Hematopoietic multipotent progenitor cell treated with erythropoietin and hydrocortisone succinate and interleukin-3 and kit ligand, for 6 days (in vitro differentiated cells): ENCODE results near the gene USHBP1.

Source experiments
- DNase-seq: peaks from one replicate; pipeline ENCODE4 v3.0.0-alpha.2; 2015

Gene USHBP1

GRCh38 chr19:17237747-17238706 is 26.5 kb downstream of the USHBP1 start:
- DNase-seq: no peak

DNA sequence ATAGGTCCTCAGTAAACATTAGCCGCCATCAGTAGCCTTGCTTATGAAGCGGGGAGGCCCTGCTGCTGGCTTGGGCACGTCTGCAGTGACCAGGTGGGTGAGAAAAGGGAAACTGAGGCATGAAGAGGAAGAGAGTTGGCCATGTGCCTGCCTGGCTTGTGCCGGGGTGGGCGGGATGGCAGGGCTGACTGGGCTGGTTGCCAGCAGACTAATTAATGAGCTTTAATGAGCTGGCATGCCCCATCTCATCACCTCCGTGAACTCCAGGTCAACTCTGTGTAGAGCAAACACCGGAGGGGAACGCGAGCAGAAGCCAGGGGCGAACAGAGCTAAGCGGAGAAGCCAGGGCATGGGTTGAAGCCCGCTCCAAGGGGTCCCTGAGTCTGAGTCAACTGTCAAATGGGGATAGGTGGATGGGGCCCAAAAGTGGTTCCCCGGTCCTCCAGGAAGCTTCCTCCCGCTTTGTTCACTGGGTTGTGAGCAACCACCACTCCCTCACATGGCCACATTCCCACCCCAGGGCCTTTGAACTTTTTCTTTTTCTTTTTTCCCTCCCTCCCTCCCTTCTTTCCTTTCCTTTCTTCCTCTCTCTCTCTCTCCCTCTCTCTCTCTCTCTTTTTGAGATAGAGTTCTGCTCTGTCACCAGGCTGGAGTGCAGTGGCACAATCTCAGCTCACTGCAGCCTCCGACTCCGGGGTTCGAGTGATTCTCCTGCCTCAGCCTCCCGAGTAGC is 27.6 kb downstream of the USHBP1 start:
- DNase-seq: peak; percentile 72

- peak; percentile 70 for DNase-seq
Measured at GRCh38 chr19:17235971-17236777, 28.4 kb downstream of the USHBP1 start.

DNA sequence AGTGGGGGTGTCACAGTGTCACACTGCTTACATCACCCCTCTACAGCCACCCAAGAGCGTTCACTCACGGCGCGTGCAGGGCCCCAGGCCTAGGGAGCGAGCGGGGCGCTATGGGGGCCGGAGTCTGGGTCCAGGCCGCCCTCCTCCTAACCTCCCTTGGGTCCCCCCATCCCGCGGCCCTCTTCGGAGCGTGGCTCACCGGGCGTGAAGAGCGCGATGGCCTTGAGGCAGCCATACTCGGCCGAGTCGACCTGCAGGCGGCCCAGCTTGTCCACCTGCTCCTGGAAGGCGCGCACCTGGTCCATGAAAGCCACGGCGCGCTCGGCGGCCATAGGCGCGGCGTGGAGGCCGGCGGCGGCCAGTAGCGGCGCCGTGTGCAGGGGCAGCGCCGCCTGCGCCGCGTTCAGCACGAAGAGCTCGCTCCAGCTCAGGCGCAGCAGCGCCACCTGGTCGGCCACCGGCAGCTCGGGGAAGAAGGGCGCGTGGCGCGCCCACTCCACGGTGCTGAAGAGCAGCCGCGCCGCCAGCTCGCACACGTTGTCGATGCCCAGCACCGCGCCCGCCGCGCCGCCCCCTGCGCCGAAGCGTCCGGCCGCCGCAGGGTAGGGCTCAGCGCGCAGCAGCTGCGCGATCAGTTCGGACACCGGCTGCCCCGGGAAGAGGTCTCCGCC is 29.1 kb downstream of the USHBP1 start:
- DNase-seq: peak; percentile 83

DNA sequence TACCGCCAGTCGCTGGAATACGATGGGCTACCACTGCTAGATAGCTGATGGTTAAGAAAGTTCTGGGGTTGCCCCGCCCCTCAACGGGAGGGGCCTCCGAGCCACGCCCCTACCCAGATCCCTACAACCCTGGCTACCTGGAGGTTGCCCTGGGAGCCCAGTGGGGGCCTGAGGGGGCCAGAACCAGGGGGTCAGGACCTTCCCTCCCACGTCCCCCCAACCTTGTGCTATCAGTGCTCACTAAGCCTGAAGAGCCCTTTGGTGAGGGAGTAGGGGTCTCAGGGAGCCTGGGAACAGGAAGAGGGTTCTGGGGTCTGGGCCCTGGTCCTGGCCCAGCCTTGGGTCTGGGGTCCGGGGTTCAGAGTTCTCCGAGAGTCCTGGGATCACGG is 29.6 kb downstream of the USHBP1 start:
- DNase-seq: peak; percentile 90

DNA sequence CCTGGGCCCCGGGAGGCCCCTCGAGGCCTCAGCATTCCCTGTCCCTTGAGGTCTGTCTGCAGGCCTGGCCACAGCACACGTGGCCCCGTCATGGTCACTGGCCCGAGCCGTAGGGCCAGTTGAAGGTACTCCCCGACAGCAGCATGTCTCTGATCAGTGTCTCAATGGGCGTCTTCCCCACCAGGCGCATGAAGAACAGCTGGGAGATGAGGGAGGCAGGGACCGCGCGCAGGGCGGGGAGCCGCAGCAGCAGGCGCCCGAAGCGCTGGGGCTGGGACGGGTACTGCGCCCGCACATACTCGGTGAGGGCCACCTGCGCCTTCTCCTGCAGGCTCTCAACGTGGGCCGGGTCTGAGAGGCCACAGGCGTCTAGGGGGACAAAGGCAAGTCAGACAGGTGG is 32.3 kb downstream of the USHBP1 start:
- no peak for DNase-seq

- DNase-seq: no peak
Measured at GRCh38 chr19:17229890-17230289, 34.7 kb downstream of the USHBP1 start.

DNA sequence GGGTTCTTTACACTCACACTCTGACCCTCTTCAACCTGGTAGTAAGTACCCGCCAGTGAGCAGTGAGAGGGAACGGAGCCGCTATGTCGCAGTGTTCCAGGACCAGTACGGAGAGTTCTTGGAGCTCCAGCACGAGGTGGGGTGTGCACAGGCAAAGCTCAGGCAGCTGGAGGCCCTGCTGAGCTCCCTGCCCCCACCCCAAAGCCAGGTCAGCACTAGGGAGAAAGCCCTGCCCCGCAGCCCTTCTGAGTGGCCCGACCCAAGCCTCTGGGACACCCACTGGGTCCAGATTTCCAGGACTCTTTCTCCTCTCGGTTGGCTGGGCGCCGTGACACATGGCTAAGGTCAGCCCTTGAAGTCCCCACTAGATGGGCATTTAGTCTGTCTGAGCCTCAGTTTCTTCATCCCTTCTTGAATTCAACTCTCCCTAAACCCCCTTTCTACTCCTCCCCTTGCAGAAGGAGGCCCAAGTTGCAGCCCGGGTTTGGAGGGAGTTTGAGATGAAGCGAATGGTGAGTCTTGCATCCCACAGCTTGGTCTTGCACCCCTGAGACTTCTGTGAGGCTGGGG is 36.7 kb downstream of the USHBP1 start:
- no peak for DNase-seq

DNA sequence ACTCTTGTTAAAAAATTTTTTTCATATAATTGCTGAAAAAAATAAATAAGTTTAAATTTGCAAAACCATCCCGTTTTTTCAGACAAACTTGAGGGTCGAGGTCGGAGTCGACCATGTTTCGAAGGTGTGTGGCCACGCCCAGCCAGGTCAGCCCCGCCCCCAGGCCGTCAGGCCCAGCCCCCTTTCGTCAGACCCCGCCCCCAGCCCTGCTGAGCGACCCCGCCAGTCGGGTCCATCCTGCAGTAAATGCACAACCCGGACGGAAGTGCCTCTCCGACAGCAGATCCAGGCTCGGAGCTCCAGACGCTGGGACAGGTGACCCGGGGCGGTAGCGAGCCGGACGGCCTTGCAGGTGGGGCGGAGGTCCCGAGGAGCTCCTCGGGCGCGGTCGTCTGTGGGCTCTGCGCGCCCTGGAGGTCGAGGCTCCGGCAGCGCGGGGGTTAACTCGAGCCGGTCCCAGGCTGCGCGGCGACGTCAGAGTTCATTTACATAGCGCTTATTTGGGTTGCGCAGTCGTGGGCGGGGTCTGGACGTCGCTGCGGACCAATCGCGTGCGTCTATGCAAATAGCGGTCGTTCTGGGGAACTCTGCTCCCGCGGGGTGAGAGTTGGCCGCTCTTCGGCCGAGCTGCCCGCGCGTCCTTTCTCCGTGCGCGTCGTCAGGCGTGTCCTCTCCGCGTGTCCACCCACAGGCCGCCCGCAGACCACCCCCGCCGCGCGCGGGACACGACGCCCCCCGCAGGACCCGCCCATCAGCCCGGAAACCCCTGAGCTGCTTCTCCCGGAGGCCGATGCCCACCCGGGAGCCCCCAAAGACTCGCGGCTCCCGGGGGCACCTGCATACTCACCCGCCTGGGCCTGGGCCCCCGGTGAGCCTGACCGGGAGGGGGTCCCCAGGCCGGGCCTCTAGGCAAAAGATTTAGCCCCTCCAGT is 38.3 kb downstream of the USHBP1 start, which contains the start of gene OCEL1:
Gene OCEL1, plus strand, starts transcription at position 225 of the 932 bp plus-strand sequence. Its CDS starts 22 bp downstream, at position 247.
- DNase-seq: peak; percentile 100

DNA sequence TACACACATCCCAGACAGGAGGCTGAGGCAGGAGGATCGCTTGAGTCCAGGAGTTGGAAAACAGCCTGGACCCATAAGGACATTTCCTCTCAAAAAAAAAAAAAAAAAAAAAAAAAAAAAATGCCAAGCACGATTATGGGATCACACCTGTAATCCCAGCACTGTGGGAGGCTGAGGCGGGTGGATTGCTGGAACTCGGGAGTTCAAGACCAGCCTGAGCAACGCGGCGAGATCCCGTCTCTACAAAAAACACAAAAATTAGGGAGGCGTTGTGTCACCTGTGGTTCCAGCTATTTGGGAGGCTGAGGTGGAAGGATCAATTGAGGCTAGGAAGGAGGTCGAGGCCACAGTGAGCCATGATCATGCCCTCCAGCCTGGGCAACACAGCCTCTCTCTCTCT is 39.5 kb downstream of the USHBP1 start:
- no peak for DNase-seq

- DNase-seq: peak; percentile 89
Measured at GRCh38 chr19:17220207-17220758, 44.3 kb downstream of the USHBP1 start.

GRCh38 chr19:17219286-17219685 is 45.3 kb downstream of the USHBP1 start:
- DNase-seq: no peak

- no peak for DNase-seq
Measured at GRCh38 chr19:17216058-17216670, 48.4 kb downstream of the USHBP1 start.

DNA sequence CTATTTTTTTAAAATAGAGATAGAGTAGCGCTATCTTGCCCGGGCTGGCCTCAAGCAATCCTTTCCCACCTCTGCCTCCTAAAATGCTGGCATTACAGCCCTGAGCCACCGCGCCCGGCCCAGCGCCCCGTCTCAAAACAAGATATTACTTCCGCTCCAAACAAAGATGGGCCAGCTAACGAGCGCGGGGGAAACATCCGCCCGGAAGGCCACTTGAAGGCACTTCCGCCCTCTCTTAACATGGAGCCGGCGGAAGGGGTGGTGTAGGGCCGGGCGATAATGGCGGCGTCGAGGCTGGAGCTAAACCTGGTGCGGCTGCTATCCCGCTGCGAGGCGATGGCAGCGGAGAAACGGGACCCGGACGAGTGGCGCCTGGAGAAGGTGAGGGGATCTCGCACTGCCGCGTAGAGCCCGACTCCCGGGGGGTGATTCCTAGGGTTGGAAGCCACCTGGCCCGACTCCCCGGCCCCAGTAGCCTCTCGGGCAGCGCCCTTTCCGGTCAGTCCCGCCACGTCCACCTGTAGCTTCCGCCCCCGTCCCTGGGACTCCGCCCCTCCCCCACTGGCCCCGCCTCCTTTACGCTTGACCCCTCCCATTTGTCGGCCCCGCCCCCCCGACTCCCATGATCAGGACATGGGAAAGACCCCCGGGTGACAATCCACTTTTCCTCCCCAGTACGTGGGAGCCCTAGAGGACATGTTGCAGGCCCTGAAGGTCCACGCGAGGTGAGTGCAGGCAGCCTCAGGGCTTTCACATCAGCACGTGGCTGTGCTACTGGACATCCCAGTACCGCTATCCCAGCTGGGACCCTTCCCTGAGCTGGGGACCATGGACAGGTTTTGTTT is 49.2 kb downstream of the USHBP1 start, which contains the start of gene USE1:
Gene USE1, plus strand, starts transcription at position 231 of the 845 bp plus-strand sequence. Its CDS starts 49 bp downstream, at position 280.
- peak; percentile 98 for DNase-seq

- DNase-seq: no peak
Measured at GRCh38 chr19:17214508-17215126, 49.9 kb downstream of the USHBP1 start.

DNA sequence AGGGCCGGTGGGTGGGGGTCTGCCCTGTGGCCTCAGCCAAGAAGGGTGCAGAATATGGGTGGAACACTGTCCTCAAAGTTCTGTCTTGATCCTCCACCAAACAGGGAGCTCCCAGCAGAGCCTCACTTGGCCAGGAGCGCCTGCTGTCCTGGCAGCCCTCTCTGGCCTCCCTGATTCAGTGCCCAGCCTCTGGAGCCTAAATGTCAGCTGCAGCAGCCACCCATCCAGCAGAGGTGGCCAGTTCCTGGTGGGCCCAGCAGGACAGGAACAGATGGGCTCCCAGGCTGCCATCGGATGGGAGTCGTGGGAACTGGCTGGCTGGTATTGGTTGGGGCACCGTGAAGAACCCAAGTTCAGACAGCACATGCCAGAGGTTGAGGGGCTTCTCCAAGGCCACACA is 51.2 kb downstream of the USHBP1 start:
- DNase-seq: no peak

DNA sequence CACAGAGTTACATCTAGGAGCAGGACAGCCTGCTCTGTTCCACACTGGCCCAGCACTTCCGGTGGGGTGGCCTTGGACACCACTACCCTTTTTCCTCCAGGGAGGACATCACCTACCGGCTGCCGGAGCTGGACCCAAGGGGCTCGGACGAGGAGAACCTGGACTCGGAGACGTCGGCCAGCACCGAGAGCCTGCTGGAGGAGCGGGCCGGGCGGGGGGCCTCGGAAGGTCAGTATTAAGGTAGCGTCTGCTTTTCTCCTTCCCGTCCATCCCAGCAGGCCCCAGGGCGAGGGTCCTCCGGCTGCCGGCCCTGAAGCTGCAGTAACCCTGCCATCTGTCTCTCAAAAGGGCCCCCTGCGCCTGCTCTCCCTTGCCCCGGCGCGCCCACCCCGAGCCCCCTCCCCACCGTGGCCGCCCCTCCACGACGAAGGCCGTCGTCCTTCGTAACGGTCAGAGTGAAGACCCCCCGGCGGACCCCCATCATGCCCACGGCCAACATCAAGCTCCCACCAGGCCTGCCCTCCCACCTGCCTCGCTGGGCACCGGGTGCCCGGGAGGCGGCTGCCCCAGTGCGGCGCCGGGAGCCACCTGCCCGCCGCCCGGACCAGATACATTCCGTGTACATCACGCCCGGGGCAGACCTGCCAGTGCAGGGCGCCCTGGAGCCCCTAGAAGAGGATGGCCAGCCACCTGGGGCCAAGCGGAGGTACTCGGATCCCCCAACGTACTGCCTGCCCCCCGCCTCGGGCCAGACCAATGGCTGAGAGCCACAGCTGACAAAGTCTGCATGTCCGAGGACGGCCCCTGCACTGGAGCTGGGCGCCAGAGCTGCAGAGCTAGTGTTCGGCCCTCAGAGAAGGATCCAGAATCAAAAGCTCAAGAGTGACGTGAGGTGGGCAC is 52.7 kb downstream of the USHBP1 start:
- no peak for DNase-seq
